ENCODE data around the gene TPSD1.
"Not testable (repeated sequence)": the region's sequence is repeated elsewhere in the genome, so short reads cannot be mapped to it uniquely, and the experiment has no call there.

TPSD1 gene

DNA sequence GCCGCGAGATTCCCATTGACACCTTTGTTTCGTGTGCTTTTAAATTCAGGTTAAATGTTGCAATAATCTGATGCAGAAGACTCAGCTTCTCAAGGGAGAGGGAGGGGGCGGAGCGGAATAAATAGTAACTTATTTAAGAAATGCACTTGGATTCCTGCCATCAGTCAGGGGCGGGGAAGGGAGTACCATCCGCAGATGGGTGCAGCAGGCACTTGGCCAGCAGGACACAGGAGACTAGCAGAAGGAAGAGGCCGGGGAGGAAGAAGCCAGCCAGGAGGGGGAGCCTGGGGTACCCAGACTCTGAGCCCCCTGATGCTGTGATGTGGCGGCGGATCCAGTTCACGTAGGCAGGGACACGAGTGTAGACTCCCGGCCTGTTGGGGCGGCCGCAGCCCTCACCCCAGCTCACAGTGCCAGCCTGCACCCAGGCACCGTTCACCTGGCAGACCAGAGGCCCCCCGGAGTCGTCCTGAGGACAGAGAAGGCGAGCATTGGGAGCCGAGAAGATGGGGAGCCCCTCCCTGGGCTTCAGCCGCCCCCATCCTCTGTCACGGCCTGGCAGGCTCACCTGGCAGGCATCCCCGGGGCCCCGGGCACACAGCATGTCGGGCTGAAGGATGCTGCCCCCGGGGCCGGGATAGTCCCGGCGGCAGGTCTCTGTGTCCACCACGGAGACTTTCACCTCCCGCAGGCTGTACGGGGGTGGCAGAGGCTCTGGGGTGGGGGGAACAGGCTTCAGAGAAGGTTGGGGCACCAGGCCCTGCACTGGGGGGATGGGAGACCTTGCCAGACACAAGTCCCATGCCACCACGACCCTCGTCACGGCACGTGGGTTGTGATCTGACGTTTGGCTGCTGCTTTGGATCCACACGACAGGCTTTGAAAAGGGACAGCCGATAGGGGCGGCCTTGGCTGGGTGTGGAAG lies 34.0 kb upstream of the TPSD1 start:
- no peak for DNase-seq

DNA sequence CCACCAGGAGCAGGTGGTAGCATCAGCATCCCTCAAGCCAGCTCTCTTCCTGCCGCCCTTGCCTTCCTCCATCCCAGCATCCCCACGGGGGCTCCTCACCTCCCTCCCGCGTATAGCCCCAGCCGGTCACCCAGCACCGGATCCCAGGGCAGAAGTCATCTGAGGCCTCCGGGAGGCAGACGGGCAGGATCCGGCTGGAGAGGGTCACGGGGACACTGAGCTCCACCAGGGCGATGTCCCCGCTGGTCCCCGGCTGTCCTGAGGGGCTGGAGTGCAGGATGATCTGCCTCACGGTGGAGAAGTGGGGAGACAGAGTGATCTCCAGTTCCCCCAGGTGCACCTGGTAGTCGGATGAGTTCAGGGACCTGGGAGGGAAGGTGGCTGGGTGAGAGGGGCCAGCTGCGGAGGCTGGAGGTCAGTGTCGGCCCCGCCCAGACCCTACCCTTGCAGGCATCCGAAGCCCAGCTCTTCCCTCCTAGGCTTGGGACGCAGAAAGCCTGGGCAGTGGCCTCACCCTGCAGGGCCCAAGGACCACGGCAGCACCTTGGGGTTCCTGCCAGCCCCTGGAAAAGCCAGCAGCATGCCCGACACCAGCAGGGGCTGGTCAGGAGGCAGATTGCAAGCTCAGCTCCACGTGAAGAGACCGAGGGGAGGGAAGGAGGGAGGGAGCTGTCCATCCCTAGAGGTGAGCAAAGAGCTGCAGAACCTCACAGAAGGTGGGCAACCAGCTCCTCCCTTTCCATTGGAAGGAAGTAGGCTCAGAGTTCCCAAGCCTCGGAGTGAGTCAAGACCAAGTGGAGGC lies 33.1 kb upstream of the TPSD1 start:
- no peak for DNase-seq

DNA sequence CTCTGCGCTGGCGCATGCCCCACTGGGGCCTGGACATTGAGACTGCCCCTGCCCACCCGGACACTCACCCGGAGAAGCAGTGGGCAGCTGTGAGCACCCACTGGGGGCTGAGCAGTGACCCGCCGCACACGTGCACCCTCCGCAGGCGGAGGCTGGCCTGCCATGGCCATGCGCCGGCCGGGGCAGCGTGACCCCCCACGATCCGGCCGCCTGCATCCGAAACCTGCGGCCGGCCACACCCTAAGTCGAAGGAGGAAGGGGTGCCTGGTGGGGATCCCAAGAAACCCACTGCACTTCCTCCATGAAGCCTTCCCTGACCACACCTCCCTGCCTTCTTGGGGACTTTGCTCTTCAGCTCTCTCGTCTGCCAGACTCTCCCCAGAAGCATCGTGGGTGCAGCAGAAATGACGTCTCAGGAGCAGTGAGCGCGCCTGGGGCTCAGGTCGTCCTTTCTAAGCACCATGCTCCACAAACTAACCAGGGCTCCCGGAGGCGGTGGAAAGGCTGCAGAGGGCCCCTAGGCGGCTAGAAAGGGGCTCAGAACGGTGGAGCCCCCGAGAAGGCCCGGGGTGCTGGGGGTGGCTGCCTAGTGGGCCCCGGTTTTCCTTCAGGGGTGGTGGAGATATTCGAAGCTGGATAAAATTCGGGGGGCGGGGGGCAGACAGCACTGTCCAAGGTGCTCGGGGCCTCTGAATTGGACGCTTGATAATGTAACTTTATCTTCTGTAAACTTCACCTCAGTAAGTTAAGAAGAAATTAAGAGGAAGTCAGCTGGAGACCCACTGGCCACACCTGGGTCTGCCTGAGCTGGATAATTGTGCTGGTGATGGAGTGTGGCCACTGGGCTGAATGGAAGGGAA lies 32.3 kb upstream of the TPSD1 start:
- DNase-seq = no peak

DNA sequence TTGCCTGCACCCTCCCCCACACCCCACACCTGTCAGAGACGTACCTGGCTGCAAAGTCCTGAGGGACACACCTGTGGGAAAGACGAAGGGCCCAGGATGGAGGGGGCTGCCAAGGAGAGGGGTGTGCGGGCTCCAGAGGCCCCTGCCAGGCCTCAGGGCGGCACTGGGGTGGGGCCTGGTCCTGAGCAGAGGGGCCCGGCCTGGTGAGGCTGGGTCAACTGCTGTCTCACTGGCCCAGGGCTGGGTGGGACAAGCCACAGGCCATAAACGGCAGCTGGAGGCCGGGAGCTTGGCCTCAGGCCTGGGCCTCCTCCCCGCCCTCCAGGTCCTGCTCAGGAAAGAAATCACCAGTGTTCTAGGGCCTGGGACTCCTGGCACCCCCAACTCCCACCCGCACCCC lies 31.3 kb upstream of the TPSD1 start:
- no peak for DNase-seq

DNA sequence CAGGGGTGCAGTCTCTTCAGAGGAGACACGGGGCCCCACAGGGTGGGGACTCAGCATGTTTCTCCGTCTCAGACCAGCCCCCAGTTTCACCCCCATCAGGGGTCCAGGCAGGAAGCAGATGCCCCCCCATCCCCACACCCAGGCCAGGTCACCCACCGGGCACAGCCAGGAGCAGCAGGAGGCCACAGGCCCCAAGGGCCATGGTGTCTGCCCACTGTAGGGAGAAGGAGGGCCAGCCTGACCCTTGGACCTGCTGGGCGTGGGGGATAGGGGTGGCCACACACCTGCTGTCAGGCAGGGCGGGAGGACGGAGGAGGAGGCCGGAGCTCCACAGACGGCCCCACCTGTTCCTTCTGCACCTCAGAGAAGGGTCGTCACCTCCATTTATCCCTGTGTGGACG lies 30.8 kb upstream of the TPSD1 start, which contains the start of gene TPSG1:
TSS of gene TPSG1 (minus strand) at position 218 of the 401 bp plus-strand sequence. CDS start at position 202, 16 bp downstream.
- no peak for DNase-seq

DNA sequence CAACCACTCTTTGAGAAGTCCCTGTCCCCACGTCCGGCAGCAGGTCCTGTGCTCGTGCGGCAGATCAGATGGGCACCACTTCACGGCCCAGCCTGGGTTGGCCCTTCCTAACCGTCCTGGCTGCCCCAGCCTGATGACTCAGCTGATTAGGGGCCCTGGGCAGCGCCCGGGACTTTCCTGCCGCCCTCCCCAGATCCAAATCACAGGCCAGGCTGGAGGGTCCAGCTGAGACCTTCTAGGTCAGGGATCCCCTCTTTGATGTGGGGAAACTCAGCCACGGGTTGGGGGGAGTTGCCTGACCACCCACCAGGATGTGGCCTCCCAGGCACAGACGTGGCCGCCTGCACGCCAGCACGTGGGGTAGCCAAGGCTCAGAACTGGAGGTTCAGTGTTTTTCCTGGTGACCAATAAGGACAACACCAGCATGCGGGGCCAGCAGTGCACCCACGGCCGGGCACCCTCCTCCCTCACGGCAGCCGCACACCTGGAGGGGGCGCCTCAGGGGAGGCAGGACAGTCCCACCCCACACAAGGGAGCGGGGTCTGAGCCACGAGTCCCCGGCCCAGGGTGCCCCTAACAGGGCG lies 30.0 kb upstream of the TPSD1 start:
- DNase-seq = not testable (repeated sequence)

DNA sequence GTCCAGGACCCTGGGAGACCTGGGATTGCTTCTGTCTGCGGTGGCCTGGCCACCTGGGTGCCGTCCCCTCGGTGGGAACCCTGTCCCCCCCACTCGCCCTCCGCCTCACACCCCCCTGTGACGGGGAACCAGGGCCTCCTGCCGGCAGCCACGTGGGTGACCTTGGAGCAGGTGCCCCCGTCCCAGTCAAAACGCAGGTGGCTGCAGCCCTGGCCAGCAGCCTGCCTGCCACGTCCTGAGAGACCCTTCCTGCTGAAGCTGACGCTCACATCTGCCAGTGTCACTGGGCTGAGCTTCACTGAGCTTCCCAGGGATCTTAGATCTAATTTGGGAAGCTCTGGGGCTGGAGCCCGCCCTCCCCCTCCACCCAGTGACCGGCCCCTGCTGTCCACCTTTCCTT lies 29.2 kb upstream of the TPSD1 start:
- DNase-seq = not testable (repeated sequence)

DNA sequence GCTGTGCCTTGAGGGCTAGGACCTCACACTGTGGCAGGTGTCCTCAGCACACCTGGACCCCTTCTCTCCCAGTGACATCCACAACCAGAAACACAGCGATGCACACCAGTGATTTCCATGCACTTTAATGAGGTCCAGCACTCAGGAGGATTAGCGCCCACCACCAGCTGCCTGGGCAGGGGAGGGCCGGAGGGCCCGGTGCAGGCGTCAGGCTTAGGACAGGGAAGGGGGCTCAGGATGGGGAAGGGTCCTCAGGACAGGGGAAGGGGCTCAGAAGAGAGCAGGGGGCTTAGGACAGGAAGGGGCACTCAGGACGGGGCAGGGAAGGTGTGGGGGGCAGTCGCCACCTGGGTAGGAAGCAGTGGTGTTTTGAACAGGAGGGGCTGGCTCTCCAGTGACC lies 27.6 kb upstream of the TPSD1 start:
- DNase-seq = not testable (repeated sequence)

DNA sequence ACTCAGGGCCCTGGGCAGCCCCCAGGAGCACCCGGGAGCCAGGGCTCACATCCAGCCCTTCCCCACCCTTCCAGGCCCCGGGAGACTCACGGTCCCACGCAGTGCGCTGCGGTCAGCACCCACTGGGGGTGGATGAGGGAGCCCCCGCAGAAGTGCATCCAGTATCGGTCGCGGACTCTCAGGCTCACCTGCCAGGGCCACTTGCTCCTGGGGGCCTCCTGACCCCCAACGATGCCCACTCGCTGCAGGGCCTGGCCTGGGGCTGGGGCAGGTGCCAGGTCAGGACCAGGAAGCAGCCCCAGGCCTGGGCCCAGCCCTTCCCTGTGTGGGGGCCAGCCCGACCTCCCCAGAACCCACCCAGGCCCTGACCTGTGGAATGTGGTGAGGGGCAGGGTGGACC lies 26.4 kb upstream of the TPSD1 start:
- not testable (repeated sequence) for DNase-seq

DNA sequence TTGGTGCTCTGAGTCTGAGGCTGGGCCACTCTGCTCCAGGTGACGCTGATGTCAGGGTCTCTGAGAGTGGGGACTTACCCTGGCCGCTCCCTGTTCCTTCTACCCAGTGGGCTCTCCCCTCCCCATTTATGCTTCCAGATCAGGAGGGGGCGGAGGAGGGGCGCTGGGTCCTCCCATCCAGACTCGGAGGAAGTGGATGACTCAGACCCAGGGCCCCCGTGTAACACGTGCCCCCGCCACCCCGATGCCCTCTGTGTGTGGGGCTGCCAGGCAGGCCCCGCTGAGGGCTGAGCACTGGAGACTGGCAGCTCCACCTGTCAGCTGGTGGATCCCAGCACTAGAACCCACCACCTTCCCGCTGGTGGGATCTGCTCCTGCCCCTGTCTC lies 25.8 kb upstream of the TPSD1 start, which contains the start of gene TPSB2:
TSS of gene TPSB2 (minus strand) at position 101 of the 387 bp plus-strand sequence. CDS start 233 bp downstream, outside the sequence.
- not testable (repeated sequence) for DNase-seq

DNA sequence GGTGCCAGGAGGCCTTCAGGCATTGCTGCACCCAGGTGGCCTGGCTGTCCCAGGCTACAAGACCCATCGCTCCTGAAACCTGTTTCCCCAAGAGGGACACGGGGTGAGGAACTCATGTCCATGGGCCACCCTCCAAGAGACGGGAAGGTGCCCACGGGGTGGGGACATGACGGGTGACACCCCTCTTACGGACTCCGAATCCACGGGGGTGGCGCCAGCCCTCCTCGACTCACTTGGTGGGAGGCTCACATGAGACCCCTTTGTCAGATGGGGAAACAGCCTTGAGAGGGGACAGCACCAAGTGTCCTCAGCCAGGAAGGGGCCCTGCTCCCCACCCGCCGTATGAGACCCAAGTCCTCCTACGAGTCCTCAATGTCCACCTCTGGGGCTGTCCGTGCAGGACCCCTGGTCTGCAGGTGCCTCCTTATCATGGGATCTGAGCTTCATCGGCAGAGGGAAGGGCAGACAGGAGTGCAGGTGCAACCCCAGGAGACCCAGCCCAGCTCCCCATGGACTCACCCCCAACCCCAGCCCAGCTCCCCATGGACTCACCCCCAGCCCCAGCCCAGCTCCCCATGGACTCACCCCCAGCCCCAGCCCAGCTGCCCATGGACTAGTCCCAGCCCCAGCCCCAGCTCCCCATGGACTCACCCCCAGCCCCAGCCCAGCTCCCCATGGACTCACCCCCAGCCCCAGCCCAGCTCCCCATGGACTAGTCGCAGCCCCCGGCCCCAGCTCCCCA lies 25.2 kb upstream of the TPSD1 start:
- not testable (repeated sequence) for DNase-seq

DNA sequence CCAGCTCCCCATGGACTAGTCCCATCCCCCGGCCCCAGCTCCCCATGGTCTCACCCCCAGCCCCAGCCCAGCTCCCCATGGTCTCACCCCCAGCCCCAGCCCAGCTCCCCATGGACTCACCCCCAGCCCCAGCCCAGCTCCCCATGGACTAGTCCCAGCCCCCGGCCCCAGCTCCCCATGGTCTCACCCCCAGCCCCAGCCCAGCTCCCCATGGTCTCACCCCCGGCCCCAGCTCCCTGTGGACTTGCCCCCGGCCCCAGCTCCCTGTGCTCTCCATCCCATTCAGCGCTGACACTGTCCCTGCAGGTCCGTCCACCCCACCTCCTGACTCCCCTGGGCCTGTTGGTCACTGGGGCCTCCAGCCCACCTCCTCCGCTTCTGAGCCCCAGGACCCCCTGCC lies 24.6 kb upstream of the TPSD1 start:
- not testable (repeated sequence) for DNase-seq

DNA sequence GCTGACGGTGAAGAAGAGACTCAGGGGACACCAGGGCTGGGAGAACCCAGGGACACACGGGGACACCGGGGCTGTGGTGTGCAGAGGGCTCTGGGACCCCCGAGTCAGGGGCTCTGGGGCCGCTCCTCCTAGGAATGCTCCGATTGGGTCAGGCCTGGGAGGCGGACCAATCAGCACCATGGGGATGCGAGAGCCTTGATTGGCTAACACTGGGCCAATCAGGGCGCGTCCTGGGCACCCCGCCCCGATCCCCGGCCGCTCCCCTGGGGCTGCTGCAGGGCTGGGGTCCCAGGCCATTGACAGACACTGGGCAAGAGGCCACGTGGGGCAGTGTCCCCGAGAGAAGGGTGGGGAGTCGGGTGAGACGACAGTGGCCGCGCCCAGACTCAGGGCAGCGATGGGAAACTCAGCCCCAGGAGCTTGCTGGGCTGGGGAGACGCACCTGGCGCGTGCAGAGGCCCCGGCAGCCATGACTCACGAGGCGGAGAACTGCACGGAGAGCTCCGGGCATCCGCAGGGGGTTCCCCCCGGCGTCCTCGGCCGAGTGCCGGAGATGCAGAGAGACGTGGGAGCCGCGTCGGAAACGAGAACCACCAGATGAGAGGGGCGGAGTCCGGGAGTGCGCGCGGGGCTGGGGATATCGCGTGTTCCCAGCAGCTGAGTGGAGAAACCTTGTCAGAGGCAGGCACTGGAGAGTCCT lies 23.7 kb upstream of the TPSD1 start:
- DNase-seq = not testable (repeated sequence)

DNA sequence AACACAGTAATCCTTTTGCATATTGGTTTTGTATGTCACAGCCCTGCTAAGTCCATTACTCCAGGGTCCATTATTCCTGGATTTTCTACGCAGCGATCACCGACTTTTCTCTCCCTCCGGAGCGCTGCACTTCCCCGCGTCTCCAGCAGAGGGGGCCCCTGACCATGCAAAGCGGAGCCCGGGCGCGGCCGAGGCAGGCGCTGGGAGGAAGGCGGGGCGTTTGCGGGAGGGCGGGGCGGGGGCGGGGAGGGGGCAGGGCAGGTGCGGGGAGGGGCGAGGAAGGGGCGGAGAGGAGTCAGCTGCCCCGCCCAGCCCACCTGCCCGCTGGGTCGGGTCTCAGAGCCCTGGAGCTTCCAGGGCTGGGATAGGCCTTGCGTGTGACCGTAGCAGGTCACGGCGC lies 19.2 kb upstream of the TPSD1 start:
- not testable (repeated sequence) for DNase-seq

DNA sequence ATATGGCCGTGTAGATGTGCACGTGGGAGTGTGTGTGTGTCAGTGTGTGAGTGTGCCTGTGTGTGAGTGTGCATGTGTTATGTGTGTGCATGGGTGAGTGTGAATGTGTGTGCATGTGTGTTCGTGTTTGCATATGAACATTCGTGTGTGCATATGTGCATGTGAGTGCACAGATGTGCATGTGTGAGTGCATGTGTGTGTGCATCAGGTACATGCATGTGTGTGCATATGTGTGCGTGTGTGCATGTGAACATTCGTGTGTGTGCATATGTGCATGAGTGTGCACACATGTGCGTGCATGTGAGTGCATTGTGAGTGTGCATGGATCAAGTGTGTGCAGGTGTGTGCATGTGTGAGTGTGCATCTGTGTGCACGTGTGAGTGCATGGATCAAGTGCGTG lies 17.9 kb upstream of the TPSD1 start:
- DNase-seq = no peak

DNA sequence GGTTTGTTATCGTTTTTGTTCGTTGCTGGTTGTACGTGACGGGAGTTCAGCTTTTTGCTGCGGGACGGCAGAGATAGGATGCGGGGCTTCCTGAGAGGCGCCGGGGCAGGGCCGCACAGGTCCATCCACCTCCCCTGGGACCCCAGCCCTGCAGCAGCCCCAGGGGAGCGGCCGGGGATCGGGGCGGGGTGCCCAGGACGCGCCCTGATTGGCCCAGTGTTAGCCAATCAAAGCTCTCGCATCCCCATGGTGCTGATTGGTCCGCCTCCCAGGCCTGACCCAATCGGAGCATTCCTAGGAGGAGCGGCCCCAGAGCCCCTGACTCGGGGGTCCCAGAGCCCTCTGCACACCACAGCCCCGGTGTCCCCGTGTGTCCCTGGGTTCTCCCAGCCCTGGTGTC lies 17.0 kb upstream of the TPSD1 start:
- not testable (repeated sequence) for DNase-seq

DNA sequence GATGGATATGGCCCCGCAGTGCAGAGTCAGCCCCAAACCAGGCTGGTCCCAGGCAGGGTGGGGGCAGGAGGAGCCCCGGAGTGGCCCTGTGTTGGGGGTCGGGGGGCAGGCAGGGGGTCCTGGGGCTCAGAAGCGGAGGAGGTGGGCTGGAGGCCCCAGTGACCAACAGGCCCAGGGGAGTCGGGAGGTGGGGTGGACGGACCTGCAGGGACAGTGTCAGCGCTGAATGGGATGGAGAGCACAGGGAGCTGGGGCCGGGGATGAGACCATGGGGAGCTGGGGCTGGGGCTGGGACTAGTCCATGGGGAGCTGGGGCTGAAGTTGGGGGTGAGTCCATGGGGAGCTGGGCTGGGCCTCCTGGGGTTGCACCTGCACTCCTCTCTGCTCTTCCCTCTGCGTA lies 16.3 kb upstream of the TPSD1 start:
- DNase-seq = not testable (repeated sequence)

DNA sequence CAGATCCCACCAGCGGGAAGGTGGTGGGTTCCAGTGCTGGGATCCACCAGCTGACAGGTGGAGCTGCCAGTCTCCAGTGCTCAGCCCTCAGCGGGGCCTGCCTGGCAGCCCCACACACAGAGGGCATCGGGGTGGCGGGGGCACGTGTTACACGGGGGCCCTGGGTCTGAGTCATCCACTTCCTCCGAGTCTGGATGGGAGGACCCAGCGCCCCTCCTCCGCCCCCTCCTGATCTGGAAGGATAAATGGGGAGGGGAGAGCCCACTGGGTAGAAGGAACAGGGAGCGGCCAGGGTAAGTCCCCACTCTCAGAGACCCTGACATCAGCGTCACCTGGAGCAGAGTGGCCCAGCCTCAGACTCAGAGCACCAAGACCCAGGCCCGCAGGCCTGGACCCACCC lies 15.4 kb upstream of the TPSD1 start, which contains the start of gene TPSAB1:
TSS of gene TPSAB1 (plus strand) at position 270 of the 400 bp plus-strand sequence. CDS start 234 bp downstream, outside the sequence.
- DNase-seq = not testable (repeated sequence)

DNA sequence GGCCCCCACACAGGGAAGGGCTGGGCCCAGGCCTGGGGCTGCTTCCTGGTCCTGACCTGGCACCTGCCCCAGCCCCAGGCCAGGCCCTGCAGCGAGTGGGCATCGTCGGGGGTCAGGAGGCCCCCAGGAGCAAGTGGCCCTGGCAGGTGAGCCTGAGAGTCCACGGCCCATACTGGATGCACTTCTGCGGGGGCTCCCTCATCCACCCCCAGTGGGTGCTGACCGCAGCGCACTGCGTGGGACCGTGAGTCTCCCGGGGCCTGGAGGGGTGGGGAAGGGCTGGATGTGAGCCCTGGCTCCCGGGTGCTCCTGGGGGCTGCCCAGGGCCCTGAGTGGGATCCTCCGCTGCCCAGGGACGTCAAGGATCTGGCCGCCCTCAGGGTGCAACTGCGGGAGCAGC lies 14.8 kb upstream of the TPSD1 start:
- DNase-seq = not testable (repeated sequence)

DNA sequence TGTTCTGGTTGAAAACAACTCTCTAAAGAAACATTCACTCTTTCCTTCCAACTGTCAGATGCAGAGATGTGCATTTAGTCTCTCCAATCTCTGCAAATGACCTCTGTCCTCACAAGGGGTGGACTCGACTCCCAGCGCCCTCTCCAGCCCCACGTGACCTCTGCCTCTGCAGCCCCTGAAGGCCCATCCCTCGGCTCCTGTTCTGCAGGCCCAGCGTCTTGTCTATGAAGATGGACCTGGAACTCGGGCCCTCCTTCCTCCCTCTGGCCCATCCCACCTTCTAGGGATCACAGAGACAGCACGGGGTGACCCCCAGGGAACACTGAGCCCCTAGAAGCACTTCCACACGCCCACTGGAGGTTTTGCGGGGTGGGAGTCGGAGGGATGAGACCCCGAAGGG lies 12.5 kb upstream of the TPSD1 start:
- not testable (repeated sequence) for DNase-seq
